Measurements from ENCODE around the gene NDFIP1.
"Not testable (repeated sequence)": the region's sequence is repeated elsewhere in the genome, so short reads cannot be mapped to it uniquely, and the experiment has no call there.

Gene NDFIP1

DNA sequence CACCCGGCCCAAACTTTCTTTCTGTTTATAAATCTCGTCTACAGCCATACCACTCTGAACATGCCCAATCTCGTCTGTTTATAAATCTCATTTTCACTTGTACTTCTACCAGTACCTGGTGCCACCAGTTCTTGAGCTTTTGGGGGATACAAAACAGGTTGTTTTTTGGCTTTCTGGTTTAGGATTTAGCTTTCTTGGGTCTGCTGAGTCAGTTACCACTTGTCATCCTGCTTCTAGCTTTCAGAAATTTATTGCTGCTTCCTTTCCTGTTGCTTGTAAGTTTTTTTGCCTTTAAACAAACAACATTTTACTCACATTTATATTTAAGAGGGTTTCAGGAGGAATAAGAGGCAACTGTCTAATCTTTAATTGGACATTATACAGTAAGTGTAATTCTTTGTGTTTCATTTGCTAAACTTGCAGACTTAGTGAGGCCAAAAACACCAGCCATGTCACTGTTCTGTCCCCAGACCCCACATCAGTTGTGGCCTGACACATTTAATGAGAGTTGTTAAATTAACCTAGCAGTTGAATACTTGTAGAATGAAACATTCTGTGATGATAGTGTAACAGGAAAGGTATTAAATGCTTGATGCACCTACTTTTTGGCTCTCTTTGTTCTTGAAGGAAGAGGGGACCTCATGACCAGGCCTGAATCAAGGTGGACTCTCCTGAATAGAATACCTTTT, 11.8 kb downstream of the NDFIP1 start:
- DNase-seq = no peak

- no peak for DNase-seq
Observed at GRCh38 chr5:142122121-142122520, 13.5 kb downstream of the NDFIP1 start.

DNA sequence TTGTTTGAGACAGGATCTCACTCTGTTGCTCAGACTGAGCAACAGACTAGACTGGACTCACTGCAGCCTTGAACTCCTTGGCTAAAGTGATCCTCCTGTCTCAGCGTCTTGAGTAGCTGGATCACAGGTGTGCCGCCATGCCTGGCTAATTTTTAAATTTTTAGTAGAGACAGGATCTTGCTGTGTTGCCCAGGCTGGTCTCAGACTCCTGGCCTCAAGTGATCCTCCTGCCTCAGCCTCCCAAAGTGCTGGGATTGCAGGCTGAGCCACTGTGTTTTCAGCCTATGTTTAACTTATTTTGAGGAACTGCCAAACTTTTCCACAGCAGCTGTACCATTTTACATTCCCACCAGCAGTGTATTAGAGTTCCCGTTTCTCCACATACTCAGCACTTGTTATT, 16.8 kb downstream of the NDFIP1 start:
- DNase-seq = no peak

- DNase-seq = no peak
Observed at GRCh38 chr5:142125963-142126362, 17.4 kb downstream of the NDFIP1 start.

- DNase-seq = no peak
Observed at GRCh38 chr5:142128675-142129208, 20.2 kb downstream of the NDFIP1 start.

GRCh38 chr5:142129446-142130066, 21.0 kb downstream of the NDFIP1 start:
- no peak for DNase-seq

DNA sequence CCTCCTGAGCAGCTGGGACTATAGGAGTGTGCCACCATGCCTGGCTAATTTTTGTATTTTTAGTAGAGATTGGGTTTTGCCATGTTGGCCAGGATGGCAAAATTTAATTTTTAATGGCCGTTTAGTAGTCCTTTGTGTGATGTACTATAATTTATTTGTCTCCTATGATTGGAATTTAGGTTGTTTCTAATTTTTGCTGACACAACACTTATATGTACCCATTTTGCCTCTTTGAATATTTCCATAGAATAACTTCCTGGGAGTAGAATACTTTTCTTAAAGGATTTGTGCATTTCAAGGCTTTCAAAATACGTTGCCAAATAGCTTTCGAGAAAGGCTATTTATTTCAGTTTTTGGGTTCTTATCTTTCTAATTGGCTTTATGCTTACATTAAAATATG, 22.8 kb downstream of the NDFIP1 start:
- DNase-seq = no peak

- no peak for DNase-seq
Observed at GRCh38 chr5:142132916-142133315, 24.3 kb downstream of the NDFIP1 start.

DNA sequence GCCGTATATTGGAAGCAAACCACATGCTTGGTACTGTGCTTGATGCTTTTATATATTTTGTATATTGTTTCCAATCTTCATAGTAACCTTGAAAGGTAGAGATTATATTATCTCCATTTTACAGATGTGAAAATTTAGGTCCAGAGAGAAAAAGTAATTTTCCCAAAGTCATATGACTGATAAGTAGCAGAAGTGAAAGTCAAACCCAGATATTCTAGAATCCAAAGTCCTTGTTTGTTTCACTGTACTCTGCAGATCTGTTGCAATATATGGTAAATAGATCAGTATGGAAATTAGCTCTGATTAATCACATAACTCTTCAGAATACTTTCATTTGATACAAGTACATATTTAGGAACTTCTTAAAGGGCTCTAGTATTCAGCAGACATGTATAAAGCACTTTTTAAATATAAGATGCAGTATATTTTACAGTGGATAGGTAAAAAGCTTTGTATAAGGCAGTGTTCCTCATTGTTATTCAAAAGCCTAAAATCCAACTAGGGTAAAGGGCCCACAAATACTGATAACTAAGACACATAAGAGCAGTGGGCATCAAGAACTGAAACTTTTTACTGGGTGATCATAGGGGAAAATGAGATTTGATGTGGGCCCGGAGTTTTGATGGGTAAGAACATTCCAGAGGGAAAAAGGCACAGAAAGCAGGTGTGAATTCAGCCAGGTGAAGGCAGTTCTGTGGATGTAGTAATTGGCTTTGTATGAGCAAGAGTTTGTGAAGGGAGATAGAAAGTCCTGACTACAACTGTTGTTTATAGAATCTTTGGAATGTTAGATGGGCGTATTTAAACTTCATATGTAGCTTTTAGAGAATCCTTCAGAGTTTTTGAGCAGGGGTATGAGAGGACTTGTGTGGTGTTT, 25.0 kb downstream of the NDFIP1 start:
- DNase-seq = no peak

- no peak for DNase-seq
Observed at GRCh38 chr5:142134331-142135010, 25.9 kb downstream of the NDFIP1 start.

DNA sequence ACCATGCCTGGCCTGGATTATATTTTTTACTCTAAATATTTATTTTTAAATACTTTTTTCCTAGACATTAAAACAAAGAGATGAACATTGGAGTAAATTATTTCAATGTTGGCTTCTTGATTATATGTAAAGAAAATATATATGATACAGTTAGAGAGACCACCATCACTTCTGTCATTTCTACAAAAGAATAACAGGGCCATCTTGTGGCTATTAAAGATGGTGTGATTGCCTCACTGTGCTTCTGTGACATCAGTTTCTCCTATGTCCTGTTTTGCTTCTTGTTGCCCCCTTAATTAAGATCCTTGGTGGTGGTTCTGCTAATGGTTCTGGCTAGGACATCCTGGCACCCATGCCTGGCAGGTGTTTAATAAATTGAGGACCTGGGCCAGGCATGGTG, 32.9 kb downstream of the NDFIP1 start:
- DNase-seq = no peak

GRCh38 chr5:142143878-142144277, 35.3 kb downstream of the NDFIP1 start:
- DNase-seq = no peak

DNA sequence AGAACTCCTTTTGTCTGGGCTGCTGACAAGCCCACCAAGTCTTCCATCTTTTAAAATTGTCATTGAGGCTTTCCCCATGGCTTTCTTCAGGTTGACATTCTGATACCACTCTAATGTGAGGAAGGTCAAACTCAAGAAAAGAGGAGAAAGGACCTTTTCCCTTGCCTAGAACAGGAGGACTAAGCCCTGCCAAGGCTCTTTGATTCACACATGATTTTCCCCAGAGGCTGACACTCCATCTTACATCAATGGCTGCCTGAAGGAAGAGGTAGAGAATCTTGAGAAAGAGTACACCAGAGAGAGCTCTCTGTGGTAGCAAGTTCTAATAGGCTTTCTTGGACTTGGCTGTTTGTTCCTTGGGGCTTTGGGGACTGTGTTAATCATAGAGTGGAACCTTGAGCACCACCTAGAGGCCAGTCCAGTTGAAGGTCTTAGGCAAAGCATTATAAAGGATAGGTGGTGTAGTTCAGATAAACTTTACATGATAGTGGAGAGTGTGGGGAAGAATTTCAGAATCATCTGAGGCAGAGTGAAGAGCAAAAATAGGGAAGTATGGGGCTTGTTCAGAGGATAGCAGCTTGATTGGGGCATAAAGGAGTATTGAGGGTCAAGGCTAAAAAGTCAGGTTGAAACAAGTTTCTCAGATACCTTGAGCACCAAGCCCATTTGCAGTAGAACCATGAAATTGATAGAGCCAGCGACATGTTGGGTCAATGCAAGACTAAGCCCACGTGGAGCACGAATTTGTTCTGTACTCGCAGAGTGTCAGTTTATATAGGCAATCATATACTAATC, 36.7 kb downstream of the NDFIP1 start:
- DNase-seq = peak; percentile 6

GRCh38 chr5:142149363-142149762, 40.8 kb downstream of the NDFIP1 start:
- no peak for DNase-seq

DNA sequence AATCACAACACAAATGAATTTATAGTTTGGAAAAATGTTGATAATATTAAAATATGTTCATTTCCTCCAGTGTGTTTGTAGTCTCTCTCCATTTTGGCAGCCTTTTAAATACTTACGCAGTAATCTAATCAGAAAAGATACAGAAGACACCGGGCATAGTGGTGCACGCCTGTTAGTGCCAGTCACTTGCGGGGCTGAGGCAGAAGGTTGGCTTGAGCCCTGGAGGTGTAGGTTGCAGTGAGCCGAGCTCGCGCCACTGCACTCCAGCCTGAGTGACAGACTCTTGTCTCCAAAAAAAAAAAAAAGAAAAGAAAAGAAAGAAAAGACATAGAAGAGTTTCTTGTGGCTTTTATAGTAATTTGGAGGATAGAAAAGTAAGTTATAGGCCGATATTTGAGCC, 41.9 kb downstream of the NDFIP1 start:
- DNase-seq = no peak

DNA sequence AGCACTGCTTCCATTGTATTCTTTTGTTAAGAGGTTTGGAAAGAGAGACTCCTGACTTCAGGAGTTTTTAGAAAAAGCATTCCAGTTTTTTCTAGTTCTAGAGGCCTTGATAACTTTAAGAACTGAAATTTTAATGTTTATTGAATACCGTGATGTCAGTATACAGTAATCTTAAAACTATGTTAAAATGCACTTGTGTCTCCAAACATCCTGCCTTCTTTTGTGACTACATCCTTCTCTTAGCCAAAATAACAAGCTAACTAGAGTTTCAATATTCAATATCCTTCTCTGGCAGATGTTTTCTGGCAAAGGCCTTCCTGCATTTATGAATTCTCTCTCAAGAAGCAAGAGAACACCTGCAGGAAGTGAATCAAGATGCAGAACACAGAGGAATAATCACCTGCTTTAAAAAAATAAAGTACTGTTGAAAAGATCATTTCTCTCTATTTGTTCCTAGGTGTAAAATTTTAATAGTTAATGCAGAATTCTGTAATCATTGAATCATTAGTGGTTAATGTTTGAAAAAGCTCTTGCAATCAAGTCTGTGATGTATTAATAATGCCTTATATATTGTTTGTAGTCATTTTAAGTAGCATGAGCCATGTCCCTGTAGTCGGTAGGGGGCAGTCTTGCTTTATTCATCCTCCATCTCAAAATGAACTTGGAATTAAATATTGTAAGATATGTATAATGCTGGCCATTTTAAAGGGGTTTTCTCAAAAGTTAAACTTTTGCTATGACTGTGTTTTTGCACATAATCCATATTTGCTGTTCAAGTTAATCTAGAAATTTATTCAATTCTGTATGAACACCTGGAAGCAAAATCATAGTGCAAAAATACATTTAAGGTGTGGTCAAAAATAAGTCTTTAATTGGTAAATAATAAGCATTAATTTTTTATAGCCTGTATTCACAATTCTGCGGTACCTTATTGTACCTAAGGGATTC, 43.1 kb downstream of the NDFIP1 start:
- DNase-seq = no peak

GRCh38 chr5:142152384-142152732, 43.8 kb downstream of the NDFIP1 start:
- no peak for DNase-seq

- no peak for DNase-seq
Observed at GRCh38 chr5:142153674-142154448, 45.3 kb downstream of the NDFIP1 start.

DNA sequence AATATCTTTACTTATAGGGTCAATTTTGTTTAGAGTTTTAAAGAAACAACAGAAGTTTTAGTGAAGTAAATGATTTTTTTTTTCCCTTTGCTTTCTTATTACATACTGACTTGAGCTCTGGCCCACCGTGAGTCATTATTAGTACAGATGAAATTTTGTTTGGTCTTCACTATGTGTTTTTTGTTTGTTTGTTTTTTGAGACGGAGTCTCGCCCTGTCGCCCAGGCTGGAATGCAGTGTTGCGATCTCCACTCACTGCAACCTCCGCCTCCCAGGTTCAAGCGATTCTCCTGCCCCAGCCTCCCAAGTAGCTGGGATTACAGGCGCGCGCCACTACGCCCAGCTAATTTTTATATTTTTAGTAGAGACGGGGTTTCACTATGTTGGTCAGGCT, 45.9 kb downstream of the NDFIP1 start:
- not testable (repeated sequence) for DNase-seq

GRCh38 chr5:142156839-142157463, 48.4 kb downstream of the NDFIP1 start:
- DNase-seq = no peak
